Endodermal cell (in vitro differentiated cells): ENCODE data around the gene GPATCH8. TPM values are rescaled to one million over a fixed set of nuclear protein-coding genes. Genes with fewer than 3 reads are reported as not detected.

Experiments
- DNase-seq: peaks from one replicate; pipeline ENCODE4 v3.0.0-alpha.2; 2017
- H3K27ac ChIP-seq: 2 replicates; pipeline ENCODE4 v1.5.1; 2013; ENCODE audit warnings: mild to moderate bottlenecking, low read depth, low read length, moderate library complexity
- H3K27me3 ChIP-seq: 2 replicates; pipeline ENCODE4 v1.6.1; 2013; ENCODE audit warnings: mild to moderate bottlenecking, low read length, moderate library complexity; ENCODE audit not compliant: insufficient read depth, control insufficient read depth, poor library complexity, severe bottlenecking
- H3K36me3 ChIP-seq: 2 replicates; pipeline ENCODE4 v1.7.0; 2013; ENCODE audit warnings: mild to moderate bottlenecking, low read length, moderate library complexity; ENCODE audit not compliant: control insufficient read depth, insufficient read depth
- H3K4me1 ChIP-seq: one replicate; pipeline ENCODE4 v1.7.0; 2013; ENCODE audit warnings: low read length; ENCODE audit not compliant: control insufficient read depth, insufficient read depth
- H3K4me3 ChIP-seq: 2 replicates; pipeline ENCODE4 v1.5.1; 2013; ENCODE audit warnings: mild to moderate bottlenecking, low read length, moderate library complexity
- H3K9ac ChIP-seq: 2 replicates; pipeline ENCODE4 v1.6.1; 2013; ENCODE audit warnings: mild to moderate bottlenecking, low read length, moderate library complexity; ENCODE audit not compliant: poor library complexity, severe bottlenecking; ENCODE audit errors: extremely low read depth
- H3K9me3 ChIP-seq: 2 replicates; pipeline ENCODE4 v1.6.1; 2013; ENCODE audit warnings: mild to moderate bottlenecking, low read length, moderate library complexity; ENCODE audit not compliant: control insufficient read depth
- H3K27ac Mint-ChIP-seq: 2 replicates; pipeline ENCODE4 v1.8.0; 2020; ENCODE audit warnings: mixed read lengths
- H3K27me3 Mint-ChIP-seq: 2 replicates; pipeline ENCODE4 v1.8.0; 2021; ENCODE audit warnings: mild to moderate bottlenecking, mixed read lengths; ENCODE audit not compliant: insufficient read depth
- H3K36me3 Mint-ChIP-seq: 2 replicates; pipeline ENCODE4 v1.8.0; 2020; ENCODE audit warnings: low read depth, mixed read lengths
- H3K4me1 Mint-ChIP-seq: 2 replicates; pipeline ENCODE4 v1.8.0; 2020; ENCODE audit warnings: mixed read lengths
- H3K4me3 Mint-ChIP-seq: 2 replicates; pipeline ENCODE4 v1.8.0; 2020; ENCODE audit warnings: mild to moderate bottlenecking, moderate library complexity, mixed read lengths
- H3K9me3 Mint-ChIP-seq: 2 replicates; pipeline ENCODE4 v1.8.0; 2020; ENCODE audit warnings: mild to moderate bottlenecking, mixed read lengths
- WGBS, 2 experiments: methylation state at CpG; one replicate each; pipeline versions ENCODE4 v1.1.5 to v1.1.7; 2013; ENCODE audit warnings: missing lambda C conversion rate in 2 of 2, mixed read lengths in 1 of 2; ENCODE audit not compliant: insufficient coverage in 1 of 2, insufficient read length in 1 of 2; 5-methylcytosine and 5-hydroxymethylcytosine counted together
- total RNA-seq, 2 donors: library from RNA; stranded (reverse); fragmentation: NEBNext Ultra II Directional in 1 of 2; extraction: Animal tissue kit (Norgen Biotek cat#: 25700) in 1 of 2; gene quantifications; 2 replicates in 1 of 2; 3 replicates in 1 of 2; pipeline ENCODE4 v1.2.1, GENCODE V29; 2021
- TF ChIP-seq, protein P1 (sequence below): fragments of 200-600 bp; sonication (generic); conservative IDR thresholded peaks from 2 replicates; pipeline ENCODE4 v1.5.0; 2021; ENCODE audit warnings: antibody characterized with exemption, mild to moderate bottlenecking

The GPATCH8 gene
- total RNA-seq, 2 donors from 2014 or later = 49.9 to 55.2 TPM

DNA sequence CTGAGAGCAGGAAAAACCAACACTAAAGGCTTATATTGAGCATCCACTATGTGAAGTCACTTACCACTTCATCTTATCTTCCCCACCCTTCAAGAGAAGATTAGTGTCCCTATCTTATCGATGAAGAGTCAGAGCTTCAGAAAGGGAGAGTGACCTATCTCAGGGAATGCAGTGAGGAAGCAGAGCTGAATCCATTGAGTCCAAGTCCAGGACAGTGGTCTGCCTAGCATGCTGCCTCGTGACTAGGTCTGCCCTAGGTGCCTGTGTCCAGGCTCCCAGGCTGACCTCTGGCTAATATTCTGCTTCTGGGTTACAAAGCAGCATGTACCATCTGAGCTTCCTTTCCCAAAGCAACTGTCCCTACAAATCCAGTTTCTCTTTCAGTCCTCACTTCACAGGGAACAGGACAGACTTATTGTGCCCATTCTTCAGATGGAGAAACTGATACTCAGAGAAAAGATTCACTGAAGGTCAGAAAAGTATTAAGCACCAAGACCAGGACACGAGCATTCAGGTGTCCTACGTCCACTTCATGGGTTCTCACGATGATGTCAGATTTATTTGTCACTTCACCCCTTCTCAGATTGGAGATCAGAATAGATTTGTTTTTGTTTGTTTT, 40.8 kb upstream of the GPATCH8 start:
- no peak for DNase-seq
- Histone ChIP-seq H3K4me1 (peaks cover 15% of the 10 kb centered on the region), H3K4me3 (no peak overlapping the region)

DNA sequence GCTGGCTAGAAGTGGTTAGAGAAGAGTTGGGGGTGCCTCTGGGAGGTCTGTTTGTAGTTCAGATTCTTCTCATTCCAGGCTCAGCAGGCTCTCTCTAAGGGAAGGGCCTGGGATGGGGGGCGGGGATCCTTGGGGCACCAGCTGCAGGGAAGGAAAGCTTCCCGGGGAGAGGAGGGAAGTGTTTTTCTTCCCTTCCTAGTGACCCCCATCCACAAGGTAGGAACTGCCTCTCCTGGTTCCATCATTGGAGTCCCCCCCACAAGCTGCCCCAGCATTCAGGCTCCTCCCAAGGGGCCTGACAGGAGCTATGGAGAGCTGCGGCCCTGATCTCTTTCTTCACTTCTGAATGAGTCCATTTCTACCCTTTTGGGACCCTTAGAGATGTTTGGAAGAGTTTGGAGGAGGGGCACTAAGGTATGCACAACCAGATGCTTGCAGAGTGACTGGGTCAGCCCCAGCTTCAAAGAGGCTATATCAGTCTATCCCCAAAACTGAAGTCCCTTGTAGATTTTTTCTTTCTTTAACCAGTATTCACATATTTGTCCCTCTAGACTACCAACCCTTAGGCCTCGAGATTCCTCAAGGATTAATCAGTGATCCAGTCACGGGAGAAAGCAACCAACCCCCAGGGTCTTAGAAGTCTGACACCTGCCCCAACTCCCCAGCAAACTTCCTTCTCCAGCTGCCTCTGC, 40.2 kb upstream of the GPATCH8 start:
- Mint-ChIP-seq H3K4me3 (peak overlapping the region; percentile 53), H3K27ac (peak overlapping the region; percentile 98), H3K9me3 (peaks cover 4% of the 10 kb centered on the region), H3K27me3 (peaks cover 68% of the 10 kb centered on the region), H3K4me1 (peaks cover 69% of the 10 kb centered on the region), H3K36me3 (no peaks in the 10 kb centered on the region)
- peaks cover 5% of the 10 kb centered on the region for H3K27me3 ChIP-seq
- peak overlapping the region; percentile 90 for H3K27ac ChIP-seq
- peak overlapping the region; percentile 72 for H3K4me3 ChIP-seq
- WGBS, 2 experiments = 0 to 2% methylated on average over 2 to 4 of the region's 5 CpGs
- TF ChIP-seq, protein P1, sequence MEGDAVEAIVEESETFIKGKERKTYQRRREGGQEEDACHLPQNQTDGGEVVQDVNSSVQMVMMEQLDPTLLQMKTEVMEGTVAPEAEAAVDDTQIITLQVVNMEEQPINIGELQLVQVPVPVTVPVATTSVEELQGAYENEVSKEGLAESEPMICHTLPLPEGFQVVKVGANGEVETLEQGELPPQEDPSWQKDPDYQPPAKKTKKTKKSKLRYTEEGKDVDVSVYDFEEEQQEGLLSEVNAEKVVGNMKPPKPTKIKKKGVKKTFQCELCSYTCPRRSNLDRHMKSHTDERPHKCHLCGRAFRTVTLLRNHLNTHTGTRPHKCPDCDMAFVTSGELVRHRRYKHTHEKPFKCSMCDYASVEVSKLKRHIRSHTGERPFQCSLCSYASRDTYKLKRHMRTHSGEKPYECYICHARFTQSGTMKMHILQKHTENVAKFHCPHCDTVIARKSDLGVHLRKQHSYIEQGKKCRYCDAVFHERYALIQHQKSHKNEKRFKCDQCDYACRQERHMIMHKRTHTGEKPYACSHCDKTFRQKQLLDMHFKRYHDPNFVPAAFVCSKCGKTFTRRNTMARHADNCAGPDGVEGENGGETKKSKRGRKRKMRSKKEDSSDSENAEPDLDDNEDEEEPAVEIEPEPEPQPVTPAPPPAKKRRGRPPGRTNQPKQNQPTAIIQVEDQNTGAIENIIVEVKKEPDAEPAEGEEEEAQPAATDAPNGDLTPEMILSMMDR = no peak
- no peaks in the 10 kb centered on the region for H3K36me3 ChIP-seq
- peak; percentile 98 for DNase-seq
- H3K9me3 ChIP-seq = no peaks in the 10 kb centered on the region
- peak overlapping the region; percentile 94 for H3K9ac ChIP-seq
- peaks cover 12% of the 10 kb centered on the region for H3K4me1 ChIP-seq

More for the DNA sequence above, 40.8 kb upstream of the GPATCH8 start:
- Mint-ChIP-seq H3K27ac (peak overlapping the region; percentile 98), H3K27me3 (peaks cover 64% of the 10 kb centered on the region), H3K4me3 (peak overlapping the region; percentile 53), H3K9me3 (peaks cover 4% of the 10 kb centered on the region), H3K36me3 (no peaks in the 10 kb centered on the region), H3K4me1 (peaks cover 70% of the 10 kb centered on the region)
- Histone ChIP-seq H3K9ac (peak overlapping the region; percentile 94), H3K27me3 (peaks cover 5% of the 10 kb centered on the region), H3K9me3 (no peaks in the 10 kb centered on the region), H3K27ac (peak overlapping the region; percentile 90), H3K36me3 (no peaks in the 10 kb centered on the region)
- TF ChIP-seq, protein P1 = no peak
- WGBS, 2 experiments = 46 to 47% methylated on average over 3 to 5 of the region's 5 CpGs

GRCh38 chr17:44541884-44542581, 38.8 kb upstream of the GPATCH8 start:
- Histone ChIP-seq H3K9ac (peak overlapping the region; percentile 18), H3K4me3 (peak overlapping the region; percentile 6)
- H3K4me1 Mint-ChIP-seq = peaks cover 63% of the 10 kb centered on the region

More at GRCh38 chr17:44541884-44542581, 38.8 kb upstream of the GPATCH8 start:
- TF ChIP-seq, protein P1 = no peak
- Mint-ChIP-seq H3K4me3 (peak overlapping the region; percentile 53), H3K27me3 (peaks cover 73% of the 10 kb centered on the region), H3K9me3 (peaks cover 7% of the 10 kb centered on the region), H3K36me3 (no peaks in the 10 kb centered on the region), H3K27ac (peak overlapping the region; percentile 98)
- no peaks in the 10 kb centered on the region for H3K9me3 ChIP-seq
- H3K36me3 ChIP-seq = no peaks in the 10 kb centered on the region
- H3K27me3 ChIP-seq = peaks cover 5% of the 10 kb centered on the region
- H3K27ac ChIP-seq = peak overlapping the region; percentile 90
- peaks cover 7% of the 10 kb centered on the region for H3K4me1 ChIP-seq
- DNase-seq = peak; percentile 95
- 9 to 10% methylated on average over 2 to 8 of the region's 8 CpGs for WGBS, 2 experiments
